Measurements from ENCODE around the gene RNF8. TPM values are rescaled to one million over a fixed set of nuclear protein-coding genes. Genes with fewer than 3 reads are reported as not detected.

RNF8 gene
- total and polyA plus RNA-seq, 10 donors = 8.0 to 15.6 (median 13.1) TPM

DNA sequence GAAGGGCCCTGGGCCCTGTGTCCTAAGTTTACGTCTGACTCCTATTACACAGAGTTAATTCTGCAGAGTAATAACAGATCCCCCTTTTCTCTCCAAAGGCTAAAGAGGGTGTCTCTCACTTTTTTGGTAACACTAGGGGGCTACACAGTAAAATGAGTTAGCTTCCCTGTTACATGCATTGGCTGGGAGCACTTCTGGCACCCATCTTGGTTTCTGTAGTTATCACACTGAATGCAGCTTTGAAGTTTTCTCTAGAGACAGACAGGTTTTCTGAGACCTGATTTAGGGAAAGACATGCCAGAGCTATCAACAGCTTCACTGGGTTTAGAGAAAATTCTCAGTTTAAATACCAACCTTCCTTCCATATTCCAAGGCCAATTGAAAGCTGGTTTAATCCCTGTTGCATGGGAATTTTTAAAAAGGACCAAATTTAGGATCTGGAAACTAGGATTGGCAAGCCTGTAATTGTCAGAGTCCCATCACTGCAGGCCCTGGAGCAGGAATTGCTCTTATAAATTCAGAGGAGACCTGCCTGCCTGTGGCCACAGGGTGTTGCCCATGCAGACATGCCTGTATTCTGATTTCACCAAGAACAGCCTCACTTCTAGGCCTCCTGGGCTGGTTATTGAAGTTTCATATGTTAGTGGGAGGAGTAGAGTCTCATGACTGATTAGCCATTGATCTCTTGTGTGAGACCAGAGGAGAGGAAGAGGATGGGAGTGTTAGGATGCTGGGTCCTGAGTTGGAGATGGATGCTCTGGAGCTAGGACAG, 29.4 kb downstream of the RNF8 start:
- H3K9me3 ChIP-seq = no peaks in the 10 kb centered on the region
- 78 to 95% (median 93%) methylated on average over 1 of the region's 1 CpG for WGBS, 5 donors
- DNase-seq = no peak
- H3K4me3 ChIP-seq = no peak overlapping the region
- no peaks in the 10 kb centered on the region for H3K4me1 ChIP-seq
- no peak overlapping the region for H3K27ac ChIP-seq
- intact Hi-C loops (cut with DNase I; ENCODE audit: low total_unique reads) = no loop called here
- peaks cover 0 to 100% (median 31%) of the 10 kb centered on the region in 6 donors for H3K36me3 ChIP-seq
- TF ChIP-seq POLR2AphosphoS5 (IDR thresholded peaks at IDR 0.05) (no peak), POLR2A (IDR thresholded peaks at IDR 0.05) (no peak)
- TF ChIP-seq, protein P1, sequence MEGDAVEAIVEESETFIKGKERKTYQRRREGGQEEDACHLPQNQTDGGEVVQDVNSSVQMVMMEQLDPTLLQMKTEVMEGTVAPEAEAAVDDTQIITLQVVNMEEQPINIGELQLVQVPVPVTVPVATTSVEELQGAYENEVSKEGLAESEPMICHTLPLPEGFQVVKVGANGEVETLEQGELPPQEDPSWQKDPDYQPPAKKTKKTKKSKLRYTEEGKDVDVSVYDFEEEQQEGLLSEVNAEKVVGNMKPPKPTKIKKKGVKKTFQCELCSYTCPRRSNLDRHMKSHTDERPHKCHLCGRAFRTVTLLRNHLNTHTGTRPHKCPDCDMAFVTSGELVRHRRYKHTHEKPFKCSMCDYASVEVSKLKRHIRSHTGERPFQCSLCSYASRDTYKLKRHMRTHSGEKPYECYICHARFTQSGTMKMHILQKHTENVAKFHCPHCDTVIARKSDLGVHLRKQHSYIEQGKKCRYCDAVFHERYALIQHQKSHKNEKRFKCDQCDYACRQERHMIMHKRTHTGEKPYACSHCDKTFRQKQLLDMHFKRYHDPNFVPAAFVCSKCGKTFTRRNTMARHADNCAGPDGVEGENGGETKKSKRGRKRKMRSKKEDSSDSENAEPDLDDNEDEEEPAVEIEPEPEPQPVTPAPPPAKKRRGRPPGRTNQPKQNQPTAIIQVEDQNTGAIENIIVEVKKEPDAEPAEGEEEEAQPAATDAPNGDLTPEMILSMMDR (IDR thresholded peaks at IDR 0.05 in 8 of 11, conservative IDR thresholded peaks at IDR 0.05 in 3 of 11) = no peak
- H3K27me3 ChIP-seq (replicated peaks in 1 of 7) = no peaks in the 10 kb centered on the region

DNA sequence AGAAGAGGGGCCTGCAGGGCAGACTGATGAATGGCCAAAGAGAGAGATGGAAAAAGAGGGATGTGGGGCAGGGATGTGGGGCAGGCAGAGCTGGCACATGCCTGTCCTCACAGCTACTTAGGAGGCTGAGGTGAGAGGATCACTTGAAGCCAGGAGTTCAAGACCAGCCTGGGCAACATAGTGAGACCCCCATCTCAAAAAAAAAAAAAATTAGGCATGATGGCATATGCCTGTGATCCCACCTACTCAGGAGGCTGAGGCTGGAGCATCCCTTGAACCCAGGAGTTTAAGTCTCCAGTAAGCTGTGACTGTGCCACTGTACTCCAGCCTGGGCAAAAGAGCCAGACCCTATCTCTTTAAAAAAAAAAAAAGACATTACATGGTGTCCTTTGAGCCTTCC, 34.8 kb downstream of the RNF8 start:
- DNase-seq = no peak
- Histone ChIP-seq H3K27me3 (replicated peaks in 1 of 7) (no peaks in the 10 kb centered on the region), H3K4me3 (no peak overlapping the region), H3K36me3 (peaks cover 0 to 100% (median 51%) of the 10 kb centered on the region in 6 donors), H3K9me3 (no peaks in the 10 kb centered on the region), H3K27ac (no peak overlapping the region), H3K4me1 (no peaks in the 10 kb centered on the region)
- TF ChIP-seq POLR2A (IDR thresholded peaks at IDR 0.05) (no peak), POLR2AphosphoS5 (IDR thresholded peaks at IDR 0.05) (no peak)
- TF ChIP-seq, protein P1 (IDR thresholded peaks at IDR 0.05 in 8 of 11, conservative IDR thresholded peaks at IDR 0.05 in 3 of 11) = no peak
- intact Hi-C loops (cut with DNase I; ENCODE audit: low total_unique reads) = no loop called here

DNA sequence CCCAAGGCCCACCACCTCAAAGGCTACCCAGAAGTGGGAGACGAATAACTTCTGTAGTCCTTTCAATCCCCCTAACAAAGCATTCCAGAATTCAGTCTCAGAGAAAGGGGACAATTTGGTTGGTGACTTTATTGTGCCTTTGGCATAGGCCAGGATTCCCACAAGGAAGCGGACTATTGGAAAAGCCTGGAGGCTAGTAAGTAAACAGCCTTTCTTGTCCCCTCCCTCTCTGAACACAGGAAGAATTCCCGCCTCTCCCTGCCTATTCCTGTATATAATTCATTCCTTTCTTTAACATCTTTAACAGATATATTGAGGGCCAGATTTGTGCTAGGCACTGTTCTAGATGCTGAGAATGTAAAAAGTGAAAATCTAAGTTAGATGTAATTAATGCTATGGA, 36.1 kb downstream of the RNF8 start:
- peaks cover 0 to 100% (median 49%) of the 10 kb centered on the region in 6 donors for H3K36me3 ChIP-seq
- WGBS, 5 donors = 95 to 98% (median 97%) methylated on average over 3 of the region's 3 CpGs
- H3K4me3 ChIP-seq = no peak overlapping the region
- H3K27me3 ChIP-seq (replicated peaks in 1 of 7) = no peaks in the 10 kb centered on the region
- H3K4me1 ChIP-seq = no peaks in the 10 kb centered on the region
- DNase-seq = no peak
- intact Hi-C loops (cut with DNase I; ENCODE audit: low total_unique reads) = no loop called here
- TF ChIP-seq POLR2A (IDR thresholded peaks at IDR 0.05) = no peak
- TF ChIP-seq, protein P1 (IDR thresholded peaks at IDR 0.05 in 8 of 11, conservative IDR thresholded peaks at IDR 0.05 in 3 of 11) = no peak
- no peak for TF ChIP-seq POLR2AphosphoS5 (IDR thresholded peaks at IDR 0.05)
- no peaks in the 10 kb centered on the region for H3K9me3 ChIP-seq
- no peak overlapping the region for H3K27ac ChIP-seq

DNA sequence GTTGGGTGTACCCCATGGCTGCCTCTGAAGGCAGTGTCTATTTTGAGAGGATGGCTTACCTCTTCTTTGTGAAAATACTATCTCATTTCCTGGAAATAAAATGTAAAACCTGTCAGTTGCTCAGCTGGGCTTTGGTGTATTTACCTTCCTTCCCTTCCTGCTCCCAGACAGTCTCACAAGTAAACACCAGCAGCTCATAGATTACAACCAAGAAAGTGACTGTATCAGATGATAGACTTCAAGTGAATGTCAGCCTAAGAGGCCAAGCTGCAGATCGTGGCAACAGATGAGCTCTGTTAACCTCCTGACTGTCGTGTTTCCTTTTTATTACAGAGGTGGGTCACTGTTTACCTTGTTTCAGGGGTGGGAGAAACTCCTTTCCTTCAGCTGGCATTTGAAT, 37.3 kb downstream of the RNF8 start:
- intact Hi-C loops (cut with DNase I; ENCODE audit: low total_unique reads) = no loop called here
- no peak for DNase-seq
- H3K27ac ChIP-seq = no peak overlapping the region
- no peaks in the 10 kb centered on the region for H3K27me3 ChIP-seq (replicated peaks in 1 of 7)
- H3K36me3 ChIP-seq = peaks cover 0 to 95% (median 47%) of the 10 kb centered on the region in 6 donors
- H3K9me3 ChIP-seq = no peaks in the 10 kb centered on the region
- H3K4me1 ChIP-seq = no peaks in the 10 kb centered on the region
- no peak overlapping the region for H3K4me3 ChIP-seq
- TF ChIP-seq POLR2A (IDR thresholded peaks at IDR 0.05) (no peak), POLR2AphosphoS5 (IDR thresholded peaks at IDR 0.05) (no peak)
- TF ChIP-seq, protein P1 (IDR thresholded peaks at IDR 0.05 in 8 of 11, conservative IDR thresholded peaks at IDR 0.05 in 3 of 11) = no peak
- 73 to 86% (median 76%) methylated on average over 2 of the region's 2 CpGs for WGBS, 5 donors
